SK-N-SH treated with all-trans-retinoic acid at 6 μM for 48 hours (cell line): ENCODE measurements around the gene S100A6.

Experiments used
- ARNTL ChIP-seq: fragments of 450-650 bp; formaldehyde crosslinking; IDR thresholded peaks from 2 replicates; pipeline ENCODE4 v1.5.0; 2020; ENCODE audit warnings: low read depth, mild to moderate bottlenecking, moderate library complexity, borderline replicate concordance
- CREB5 ChIP-seq: fragments of 250-450 bp; sonication (Bioruptor Pico); IDR thresholded peaks from 2 replicates; pipeline ENCODE4 v1.5.1; 2020; ENCODE audit warnings: low read depth, mild to moderate bottlenecking, moderate library complexity
- CSRNP3 ChIP-seq: fragments of 250-450 bp; sonication (Bioruptor Pico); IDR thresholded peaks from 2 replicates; pipeline ENCODE4 v1.5.1; 2021; ENCODE audit warnings: mild to moderate bottlenecking, moderate library complexity
- PATZ1 ChIP-seq: fragments of 250-450 bp; sonication (Bioruptor Pico); IDR thresholded peaks from 2 replicates; pipeline ENCODE4 v1.8.0; 2020; ENCODE audit warnings: mild to moderate bottlenecking, moderate library complexity, borderline replicate concordance
- PPARA ChIP-seq: fragments of 250-450 bp; sonication (Bioruptor Pico); IDR thresholded peaks from 2 replicates; pipeline ENCODE4 v1.5.0; 2020; ENCODE audit warnings: mild to moderate bottlenecking, borderline replicate concordance
- SNAI2 ChIP-seq: fragments of 250-450 bp; sonication (Bioruptor Pico); IDR thresholded peaks from 2 replicates; pipeline ENCODE4 v1.5.0; 2020; ENCODE audit warnings: mild to moderate bottlenecking, moderate library complexity
- ZC3H10 ChIP-seq: fragments of 250-450 bp; sonication (Bioruptor Pico); IDR thresholded peaks from 2 replicates; pipeline ENCODE4 v1.5.1; 2021; ENCODE audit warnings: mild to moderate bottlenecking, moderate library complexity
- ZFP3 ChIP-seq: fragments of 250-450 bp; sonication (Bioruptor Pico); IDR thresholded peaks from 2 replicates; pipeline ENCODE4 v1.5.0; 2020; ENCODE audit warnings: mild to moderate bottlenecking, moderate library complexity
- ZNF565 ChIP-seq: fragments of 450-650 bp; formaldehyde crosslinking; conservative IDR thresholded peaks from 2 replicates; pipeline ENCODE4 v1.5.0; 2020; ENCODE audit warnings: low read depth, mild to moderate bottlenecking, moderate library complexity

GRCh38 chr1:153552335-153552734 lies 16.5 kb upstream of the S100A6 start:
- TF ChIP-seq PPARA (CRISPR knock-in tag) (no peak), ZFP3 (CRISPR knock-in tag) (no peak), SNAI2 (CRISPR knock-in tag) (no peak), ZC3H10 (CRISPR knock-in tag) (no peak), PATZ1 (no peak), CREB5 (CRISPR knock-in tag) (no peak), ARNTL (no peak), ZNF565 (no peak), CSRNP3 (CRISPR knock-in tag) (no peak)
